ENCODE measurements around the gene EPHA10.

Gene EPHA10

GRCh38 chr1:37717631-37718030, 47.3 kb downstream of the EPHA10 start:
- no peak for TF ChIP-seq CTCF (IDR thresholded peaks at IDR 0.05; ENCODE audit: unreplicated experiment in 3 of 3)
- Mint-ChIP-seq H3K36me3 (ENCODE audit: low read depth) (no peaks in the 10 kb centered on the region), H3K4me3 (no peak overlapping the region), H3K27ac (no peak overlapping the region), H3K9me3 (no peaks in the 10 kb centered on the region), H3K27me3 (ENCODE audit: low read depth) (peaks cover 22% of the 10 kb centered on the region), H3K4me1 (no peaks in the 10 kb centered on the region)

GRCh38 chr1:37716321-37716720, 48.6 kb downstream of the EPHA10 start:
- H3K4me3 Mint-ChIP-seq, result no peak overlapping the region
- H3K27ac Mint-ChIP-seq, result no peak overlapping the region
- H3K9me3 Mint-ChIP-seq, result no peaks in the 10 kb centered on the region
- peaks cover 22% of the 10 kb centered on the region for H3K27me3 Mint-ChIP-seq (ENCODE audit: low read depth)
- no peaks in the 10 kb centered on the region for H3K36me3 Mint-ChIP-seq (ENCODE audit: low read depth)
- H3K4me1 Mint-ChIP-seq, result no peaks in the 10 kb centered on the region
- TF ChIP-seq CTCF (IDR thresholded peaks at IDR 0.05; ENCODE audit: unreplicated experiment in 3 of 3), result no peak

GRCh38 chr1:37714689-37715088, 50.2 kb downstream of the EPHA10 start:
- Mint-ChIP-seq H3K36me3 (ENCODE audit: low read depth) (peaks cover under 1% of the 10 kb centered on the region), H3K27me3 (ENCODE audit: low read depth) (peaks cover 21% of the 10 kb centered on the region), H3K4me3 (no peak overlapping the region), H3K9me3 (no peaks in the 10 kb centered on the region), H3K4me1 (no peaks in the 10 kb centered on the region), H3K27ac (no peak overlapping the region)
- no peak for TF ChIP-seq CTCF (IDR thresholded peaks at IDR 0.05; ENCODE audit: unreplicated experiment in 3 of 3)

GRCh38 chr1:37714226-37714625, 50.7 kb downstream of the EPHA10 start:
- peaks cover 16% of the 10 kb centered on the region for H3K27me3 Mint-ChIP-seq (ENCODE audit: low read depth)
- no peaks in the 10 kb centered on the region for H3K4me1 Mint-ChIP-seq
- H3K9me3 Mint-ChIP-seq, result no peaks in the 10 kb centered on the region
- peaks cover 5% of the 10 kb centered on the region for H3K36me3 Mint-ChIP-seq (ENCODE audit: low read depth)
- no peak for TF ChIP-seq CTCF (IDR thresholded peaks at IDR 0.05; ENCODE audit: unreplicated experiment in 3 of 3)
- no peak overlapping the region for H3K27ac Mint-ChIP-seq
- H3K4me3 Mint-ChIP-seq, result no peak overlapping the region

- no peak overlapping the region for H3K27ac Mint-ChIP-seq
- H3K36me3 Mint-ChIP-seq (ENCODE audit: low read depth), result peaks cover 36% of the 10 kb centered on the region
- H3K9me3 Mint-ChIP-seq, result no peaks in the 10 kb centered on the region
- no peak overlapping the region for H3K4me3 Mint-ChIP-seq
- H3K4me1 Mint-ChIP-seq, result peaks cover 7% of the 10 kb centered on the region
- no peak for TF ChIP-seq CTCF (IDR thresholded peaks at IDR 0.05; ENCODE audit: unreplicated experiment in 3 of 3)
- H3K27me3 Mint-ChIP-seq (ENCODE audit: low read depth), result no peaks in the 10 kb centered on the region
Observed at GRCh38 chr1:37708471-37708870, 56.4 kb downstream of the EPHA10 start.

GRCh38 chr1:37705399-37705798, 59.5 kb downstream of the EPHA10 start:
- Mint-ChIP-seq H3K27me3 (ENCODE audit: low read depth) (no peaks in the 10 kb centered on the region), H3K9me3 (no peaks in the 10 kb centered on the region), H3K4me1 (peaks cover 7% of the 10 kb centered on the region), H3K27ac (peak overlapping the region; percentile 64 to 99 (median 97)), H3K36me3 (ENCODE audit: low read depth) (peaks cover 59% of the 10 kb centered on the region), H3K4me3 (no peak overlapping the region)
- no peak for TF ChIP-seq CTCF (IDR thresholded peaks at IDR 0.05; ENCODE audit: unreplicated experiment in 3 of 3)
